OCI-LY7 (cell line): Measurements from ENCODE around the gene ZDHHC21. TPM values are rescaled to one million over a fixed set of nuclear protein-coding genes. Genes with fewer than 3 reads are reported as not detected.

Experiments
- BruUV-seq: library from RNA; stranded (reverse); fragments of 400-500 nt; replicated peaks from 2 replicates; lab custom pipeline; 2021; lab: Mats Ljungman, UMichigan
- CTCF ChIA-PET: fragments of 300-600 bp; sonication (Branson Sonifier 250); formaldehyde crosslinking; loops from one replicate; lab custom pipeline; 2022; ENCODE audit warnings: antibody characterized with exemption; ENCODE audit not compliant: unreplicated experiment; lab: Charles Lee
- POLR2A ChIA-PET: fragments of 300-600 bp; sonication (Branson Sonifier 250); formaldehyde crosslinking; loops from one replicate; lab custom pipeline; 2022; ENCODE audit warnings: antibody characterized with exemption; lab: Charles Lee
- DNase-seq: peaks from one replicate; pipeline ENCODE4 v3.0.0-alpha.2; 2015; ENCODE audit warnings: low spot score
- H2AFZ ChIP-seq: fragments of 200-600 bp; sonication (generic), shearing (Covaris generic); 2 replicates; pipeline ENCODE4 v1.6.1; 2014; ENCODE audit warnings: mild to moderate bottlenecking, antibody characterized with exemption, low read length, moderate library complexity
- H3K27ac ChIP-seq: fragments of 200-600 bp; sonication (generic); 2 replicates; pipeline ENCODE4 v1.5.1; 2014; ENCODE audit warnings: mixed run types, low read depth, mild to moderate bottlenecking, moderate library complexity, low read length, inconsistent platforms; ENCODE audit not compliant: poor library complexity, severe bottlenecking
- H3K36me3 ChIP-seq: fragments of 200-600 bp; sonication (generic); 2 replicates; pipeline ENCODE4 v1.6.1; 2014; ENCODE audit warnings: mild to moderate bottlenecking, antibody characterized with exemption, low read length, moderate library complexity, mixed read lengths; ENCODE audit not compliant: insufficient read depth
- H3K4me1 ChIP-seq: fragments of 200-600 bp; sonication (generic); 2 replicates; pipeline ENCODE4 v1.5.1; 2014; ENCODE audit warnings: mild to moderate bottlenecking, low read length; ENCODE audit not compliant: insufficient read depth, poor library complexity, severe bottlenecking
- H3K4me2 ChIP-seq: fragments of 200-600 bp; sonication (generic); 2 replicates; pipeline ENCODE4 v1.6.1; 2014; ENCODE audit warnings: mild to moderate bottlenecking, low read length
- H3K4me3 ChIP-seq: fragments of 200-600 bp; sonication (generic); 2 replicates; pipeline ENCODE4 v1.5.1; 2014; ENCODE audit warnings: mild to moderate bottlenecking, low read depth, low read length; ENCODE audit not compliant: poor library complexity, severe bottlenecking
- H3K79me2 ChIP-seq: fragments of 200-600 bp; sonication (generic); 2 replicates; pipeline ENCODE4 v1.6.1; 2016; ENCODE audit warnings: low read depth, mild to moderate bottlenecking, low read length, moderate library complexity, mixed read lengths; ENCODE audit not compliant: insufficient read depth
- H3K9me2 ChIP-seq: fragments of 200-600 bp; sonication (generic); 2 replicates; pipeline ENCODE4 v1.6.1; 2016; ENCODE audit warnings: mild to moderate bottlenecking, low read length, mixed read lengths; ENCODE audit not compliant: insufficient read depth
- H3K9me3 ChIP-seq: fragments of 200-600 bp; sonication (generic); 2 replicates; pipeline ENCODE4 v1.6.1; 2014; ENCODE audit warnings: mild to moderate bottlenecking, mixed run types, low read length, mixed read lengths
- H4K20me1 ChIP-seq: fragments of 200-600 bp; sonication (generic); 2 replicates; pipeline ENCODE4 v1.6.1; 2014; ENCODE audit warnings: mild to moderate bottlenecking, antibody characterized with exemption, low read length, moderate library complexity, mixed read lengths; ENCODE audit not compliant: insufficient read depth
- EZH2phosphoT487 ChIP-seq: fragments of 200-600 bp; sonication (generic); IDR thresholded peaks from 2 replicates; pipeline ENCODE4 v1.6.1; 2018; ENCODE audit warnings: low read depth, borderline replicate concordance, mild to moderate bottlenecking, mixed run types, antibody characterized with exemption, low read length, moderate library complexity, mixed read lengths
- intact Hi-C: fragments of 100-400 bp; cut with micrococcal nuclease; formaldehyde crosslinking; loops from one replicate; pipeline ENCODE4 v1.10.0; 2022; ENCODE audit not compliant: unreplicated experiment
- total RNA-seq, 2 experiments: library from RNA; depleted of rRNA in 1 of 2; stranded (reverse); fragments of >200 nt in 1 of 2; shearing (Covaris generic) in 1 of 2; gene quantifications; 2 replicates each; pipeline ENCODE4 v1.2.3, GENCODE V29; 2014 to 2022
- TF ChIP-seq, protein P1 (sequence below): fragments of 200-600 bp; sonication (generic); conservative IDR thresholded peaks from 2 replicates; pipeline ENCODE4 v1.5.1; 2014; ENCODE audit warnings: mild to moderate bottlenecking, antibody characterized with exemption, low read length, moderate library complexity, mixed read lengths

ZDHHC21 gene
- total RNA-seq, 2 experiments from 2014 or later, result 13.0 to 16.2 TPM

DNA sequence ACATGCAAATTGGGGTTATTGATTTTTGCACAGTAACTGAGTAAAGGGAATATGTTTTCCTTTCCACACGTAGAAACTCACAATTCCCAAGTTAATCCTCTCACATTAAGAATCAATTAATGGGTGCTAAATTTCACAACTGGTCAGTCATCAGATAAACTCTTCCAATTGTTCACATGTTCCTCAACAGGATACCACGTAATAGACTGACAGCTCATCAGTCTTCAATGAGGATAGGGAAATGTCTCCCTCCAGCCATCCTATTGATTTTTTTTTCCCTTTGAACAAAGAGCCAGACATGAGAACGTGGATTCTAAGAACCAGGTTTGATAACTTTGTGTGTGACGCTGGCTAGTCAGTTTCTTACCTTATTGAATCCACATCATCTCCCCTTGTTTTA is 30.1 kb upstream of the ZDHHC21 start:
- H2AFZ ChIP-seq, result no peak overlapping the region
- CTCF ChIA-PET, result no interaction called here
- no peaks in the 10 kb centered on the region for H3K36me3 ChIP-seq
- no peak for DNase-seq
- H3K79me2 ChIP-seq, result no peaks in the 10 kb centered on the region
- intact Hi-C loops, result no loop called here
- H3K4me3 ChIP-seq, result no peak overlapping the region
- TF ChIP-seq EZH2phosphoT487, result no peak
- TF ChIP-seq, protein P1, sequence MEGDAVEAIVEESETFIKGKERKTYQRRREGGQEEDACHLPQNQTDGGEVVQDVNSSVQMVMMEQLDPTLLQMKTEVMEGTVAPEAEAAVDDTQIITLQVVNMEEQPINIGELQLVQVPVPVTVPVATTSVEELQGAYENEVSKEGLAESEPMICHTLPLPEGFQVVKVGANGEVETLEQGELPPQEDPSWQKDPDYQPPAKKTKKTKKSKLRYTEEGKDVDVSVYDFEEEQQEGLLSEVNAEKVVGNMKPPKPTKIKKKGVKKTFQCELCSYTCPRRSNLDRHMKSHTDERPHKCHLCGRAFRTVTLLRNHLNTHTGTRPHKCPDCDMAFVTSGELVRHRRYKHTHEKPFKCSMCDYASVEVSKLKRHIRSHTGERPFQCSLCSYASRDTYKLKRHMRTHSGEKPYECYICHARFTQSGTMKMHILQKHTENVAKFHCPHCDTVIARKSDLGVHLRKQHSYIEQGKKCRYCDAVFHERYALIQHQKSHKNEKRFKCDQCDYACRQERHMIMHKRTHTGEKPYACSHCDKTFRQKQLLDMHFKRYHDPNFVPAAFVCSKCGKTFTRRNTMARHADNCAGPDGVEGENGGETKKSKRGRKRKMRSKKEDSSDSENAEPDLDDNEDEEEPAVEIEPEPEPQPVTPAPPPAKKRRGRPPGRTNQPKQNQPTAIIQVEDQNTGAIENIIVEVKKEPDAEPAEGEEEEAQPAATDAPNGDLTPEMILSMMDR, result no peak
- no peaks in the 10 kb centered on the region for H3K9me3 ChIP-seq
- H3K9me2 ChIP-seq, result no peaks in the 10 kb centered on the region
- POLR2A ChIA-PET, result interaction anchor here (0.7 to 1.0 kb wide), 3 partner anchors 9 to 1058 kb away, joined by 3 read pairs; no protein-coding TSS in a partner anchor
- H3K4me1 ChIP-seq, result no peaks in the 10 kb centered on the region
- H3K27ac ChIP-seq, result no peak overlapping the region
- no TSS peak for BruUV-seq
- H3K4me2 ChIP-seq, result no peak overlapping the region
- no peaks in the 10 kb centered on the region for H4K20me1 ChIP-seq

- Histone ChIP-seq H3K4me1 (no peaks in the 10 kb centered on the region), H3K27ac (no peak within 1 kb of the TSS), H3K9me2 (no peaks in the 10 kb centered on the region), H3K9me3 (no peaks in the 10 kb centered on the region), H3K79me2 (no peaks in the 10 kb centered on the region), H4K20me1 (no peaks in the 10 kb centered on the region), H3K4me3 (no peak within 1 kb of the TSS), H3K36me3 (no peaks in the 10 kb centered on the region), H3K4me2 (no peak within 1 kb of the TSS), H2AFZ (no peak within 1 kb of the TSS)
- ChIA-PET POLR2A (interaction anchor here (0.7 to 1.0 kb wide), 3 partner anchors 8 to 1057 kb away, joined by 3 read pairs; no protein-coding TSS in a partner anchor), CTCF (no interaction called here)
- no TSS peak for BruUV-seq
- TF ChIP-seq, protein P1, result no peak
- TF ChIP-seq EZH2phosphoT487, result no peak
- intact Hi-C loops, result no loop called here
- DNase-seq, result no peak
Measured at GRCh38 chr9:14722391-14723035, 29.3 kb upstream of the ZDHHC21 start, which contains the start of gene CER1. Gene CER1 (minus strand): TSS chr9:14722733. CDS start chr9:14722672, 61 bp downstream.
